Suprapubic skin (tissue), 3 donors: ENCODE measurements around the gene PREX1.
"Not testable (repeated sequence)": the region's sequence is repeated elsewhere in the genome, so short reads cannot be mapped to it uniquely, and the experiment has no call there.

Source experiments
- EP300 ChIP-seq: sonication (generic); formaldehyde crosslinking; IDR thresholded peaks from one replicate; pipeline ENCODE4 v1.6.1; 2017; ENCODE audit warnings: antibody characterized with exemption
- POLR2A ChIP-seq, 2 donors: fragments of 450-650 bp; IDR thresholded peaks; one replicate each; pipeline ENCODE4 v1.6.1; 2017; ENCODE audit warnings: antibody characterized with exemption in 2 of 2, mild to moderate bottlenecking in 2 of 2, moderate library complexity in 2 of 2
- TF ChIP-seq, protein P1 (sequence below), 2 donors: fragments of 200-600 bp in 1 of 2; fragments of 450-650 bp in 1 of 2; sonication (generic) in 1 of 2; IDR thresholded peaks; one replicate each; pipeline ENCODE4 v1.5.1; 2016 to 2019; ENCODE audit warnings: antibody characterized with exemption in 2 of 2, mild to moderate bottlenecking in 1 of 2, moderate library complexity in 1 of 2

DNA sequence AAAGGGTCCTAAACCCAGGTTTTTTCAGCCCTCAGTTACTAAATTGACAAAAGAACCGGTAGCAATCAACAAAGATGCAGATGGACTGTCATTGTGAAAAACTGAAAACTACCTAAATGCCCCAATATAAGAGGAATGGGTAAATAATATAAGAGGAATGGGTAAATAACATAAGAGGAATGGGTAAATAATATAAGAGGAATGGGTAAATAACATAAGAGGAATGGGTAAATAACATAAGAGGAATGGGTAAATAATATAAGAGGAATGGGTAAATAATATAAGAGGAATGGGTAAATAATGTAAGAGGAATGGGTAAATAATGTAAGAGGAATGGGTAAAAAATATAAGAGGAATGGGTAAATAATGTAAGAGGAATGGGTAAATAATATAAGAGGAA is 15.7 kb downstream of the PREX1 start:
- TF ChIP-seq, protein P1, sequence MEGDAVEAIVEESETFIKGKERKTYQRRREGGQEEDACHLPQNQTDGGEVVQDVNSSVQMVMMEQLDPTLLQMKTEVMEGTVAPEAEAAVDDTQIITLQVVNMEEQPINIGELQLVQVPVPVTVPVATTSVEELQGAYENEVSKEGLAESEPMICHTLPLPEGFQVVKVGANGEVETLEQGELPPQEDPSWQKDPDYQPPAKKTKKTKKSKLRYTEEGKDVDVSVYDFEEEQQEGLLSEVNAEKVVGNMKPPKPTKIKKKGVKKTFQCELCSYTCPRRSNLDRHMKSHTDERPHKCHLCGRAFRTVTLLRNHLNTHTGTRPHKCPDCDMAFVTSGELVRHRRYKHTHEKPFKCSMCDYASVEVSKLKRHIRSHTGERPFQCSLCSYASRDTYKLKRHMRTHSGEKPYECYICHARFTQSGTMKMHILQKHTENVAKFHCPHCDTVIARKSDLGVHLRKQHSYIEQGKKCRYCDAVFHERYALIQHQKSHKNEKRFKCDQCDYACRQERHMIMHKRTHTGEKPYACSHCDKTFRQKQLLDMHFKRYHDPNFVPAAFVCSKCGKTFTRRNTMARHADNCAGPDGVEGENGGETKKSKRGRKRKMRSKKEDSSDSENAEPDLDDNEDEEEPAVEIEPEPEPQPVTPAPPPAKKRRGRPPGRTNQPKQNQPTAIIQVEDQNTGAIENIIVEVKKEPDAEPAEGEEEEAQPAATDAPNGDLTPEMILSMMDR (IDR thresholded peaks at IDR 0.05): not testable (repeated sequence)
- not testable (repeated sequence) for TF ChIP-seq EP300; POLR2A (IDR thresholded peaks at IDR 0.05)
